GM21528 (cell line): ENCODE results near the gene PERM1.
"Not testable (repeated sequence)": the region's sequence is repeated elsewhere in the genome, so short reads cannot be mapped to it uniquely, and the experiment has no call there.

Source experiments
- ATAC-seq: cut with Tn5 transposase; IDR thresholded peaks from one replicate; pipeline ENCODE4 v1.9.1; 2021; ENCODE audit warnings: mild to moderate bottlenecking, moderate library complexity; ENCODE audit not compliant: unreplicated experiment, low FRiP score

The PERM1 gene

GRCh38 chr1:1014799-1015681 lies 33.1 kb upstream of the PERM1 start:
- ATAC-seq = no peak

- ATAC-seq = peak; percentile 7
These were observed 32.2 kb upstream of the PERM1 start for GRCh38 chr1:1013922-1014648.

- peak; percentile 70 for ATAC-seq
These were observed 31.4 kb upstream of the PERM1 start, which contains the start of gene ISG15 for GRCh38 chr1:1013105-1013921. Gene ISG15, plus strand, starts transcription at chr1:1013497. Its CDS starts 77 bp downstream, at chr1:1013574.

GRCh38 chr1:1012736-1013104 lies 30.8 kb upstream of the PERM1 start:
- ATAC-seq = peak; percentile 11

- no peak for ATAC-seq
These were observed 29.6 kb upstream of the PERM1 start for GRCh38 chr1:1011396-1011949.

- ATAC-seq = not testable (repeated sequence)
These were observed 28.2 kb upstream of the PERM1 start for GRCh38 chr1:1010131-1010530.

GRCh38 chr1:1006305-1007159 lies 24.6 kb upstream of the PERM1 start:
- ATAC-seq = no peak

- ATAC-seq = no peak
These were observed 23.9 kb upstream of the PERM1 start for GRCh38 chr1:1005774-1006304.

GRCh38 chr1:1004780-1005697 lies 23.1 kb upstream of the PERM1 start:
- ATAC-seq = no peak

- ATAC-seq = no peak
These were observed 22.5 kb upstream of the PERM1 start for GRCh38 chr1:1004420-1004779.

GRCh38 chr1:1003618-1004419 lies 21.9 kb upstream of the PERM1 start:
- no peak for ATAC-seq

GRCh38 chr1:1001057-1001783 lies 19.3 kb upstream of the PERM1 start:
- no peak for ATAC-seq

- no peak for ATAC-seq
These were observed 18.6 kb upstream of the PERM1 start for GRCh38 chr1:1000357-1001056.

GRCh38 chr1:999725-1000356 lies 17.9 kb upstream of the PERM1 start, which contains the start of gene HES4:
Gene HES4, minus strand, starts transcription at chr1:1000097. Its CDS starts 124 bp downstream, at chr1:999973.
- ATAC-seq = no peak

- no peak for ATAC-seq
These were observed 17.3 kb upstream of the PERM1 start for GRCh38 chr1:998995-999724.
